Measurements from ENCODE around the gene SCAI.
"Not testable (repeated sequence)": the region's sequence is repeated elsewhere in the genome, so short reads cannot be mapped to it uniquely, and the experiment has no call there.

Gene SCAI

DNA sequence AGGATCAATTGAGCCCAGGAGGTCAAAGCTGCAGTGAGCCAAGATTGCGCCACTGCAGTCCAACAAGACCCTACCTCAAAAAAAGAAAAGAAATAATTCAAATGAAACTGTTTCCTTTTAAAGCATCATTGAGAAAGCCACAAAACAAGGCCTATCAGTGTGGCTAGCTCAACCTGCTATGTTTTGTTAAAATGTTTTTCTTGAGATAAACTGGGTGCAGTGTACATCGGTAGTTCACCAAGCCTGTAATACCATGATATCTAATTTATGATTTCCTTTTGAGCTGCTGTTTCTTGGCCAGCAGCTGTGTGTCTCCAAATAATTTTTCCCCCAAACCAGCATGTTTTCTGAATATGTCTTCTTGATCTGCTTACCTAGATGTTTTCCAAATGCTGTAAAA, 105.2 kb downstream of the SCAI start:
- no peak for DNase-seq (ENCODE audit: low read depth in 2 of 3, low spot score in 2 of 3)

DNA sequence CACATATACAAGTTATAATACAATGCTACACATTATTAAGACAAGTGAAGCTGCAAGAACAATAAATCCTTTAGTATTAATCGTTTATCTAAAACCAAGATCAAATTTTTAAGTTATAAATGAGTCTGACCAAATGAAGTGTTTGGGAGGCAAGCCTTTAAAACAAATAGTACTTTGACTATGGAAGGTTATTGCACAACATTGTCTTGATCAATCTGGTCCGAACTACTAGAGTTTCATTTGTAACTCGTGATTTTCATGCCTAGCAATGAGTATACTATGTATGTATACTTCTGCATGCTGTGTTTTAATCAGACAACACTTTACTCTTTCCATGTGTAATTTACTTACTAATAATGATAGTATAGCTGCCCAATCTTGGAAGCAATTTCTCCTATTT, 115.3 kb downstream of the SCAI start:
- DNase-seq (ENCODE audit: low read depth in 2 of 3, low spot score in 2 of 3), result no peak

DNA sequence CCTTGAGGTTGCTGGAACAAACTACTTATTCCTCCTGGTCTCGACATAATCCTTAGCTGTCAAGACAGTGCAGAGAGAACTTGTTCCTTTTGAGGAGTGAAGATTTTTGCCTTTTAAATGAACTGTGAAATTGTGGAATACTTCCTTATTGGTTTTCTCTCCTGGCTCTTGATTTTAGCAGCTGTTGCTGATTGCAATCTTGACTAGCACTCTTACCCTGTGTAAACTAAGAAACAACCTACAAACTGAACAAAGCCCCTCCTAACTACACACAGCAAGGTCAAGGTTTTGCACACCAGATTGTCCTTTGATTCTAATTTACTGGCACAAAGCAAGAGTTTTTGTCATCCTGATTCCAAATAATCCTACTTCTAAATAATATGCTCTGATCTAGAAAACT, 118.4 kb downstream of the SCAI start:
- DNase-seq (ENCODE audit: low read depth in 2 of 3, low spot score in 2 of 3), result no peak

DNA sequence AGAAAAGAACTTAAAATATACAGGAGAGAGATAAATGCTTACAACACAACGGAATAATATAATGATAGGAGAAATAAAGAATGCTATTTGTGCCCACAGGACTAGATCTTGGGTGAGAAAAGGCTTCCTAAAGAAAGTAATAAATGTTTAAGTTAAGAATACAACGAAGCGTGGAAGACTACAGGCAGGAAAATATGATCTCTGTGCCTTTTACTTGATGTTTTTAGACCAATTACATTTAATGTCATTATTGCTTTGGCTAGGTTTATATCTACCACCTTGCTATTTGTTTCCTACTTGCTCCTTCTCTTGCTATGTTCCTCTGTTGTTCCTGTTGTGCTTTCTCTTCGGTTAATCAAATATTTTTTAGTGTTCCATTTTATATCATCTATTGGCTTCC, 122.3 kb downstream of the SCAI start:
- no peak for DNase-seq (ENCODE audit: low read depth in 2 of 3, low spot score in 2 of 3)

DNA sequence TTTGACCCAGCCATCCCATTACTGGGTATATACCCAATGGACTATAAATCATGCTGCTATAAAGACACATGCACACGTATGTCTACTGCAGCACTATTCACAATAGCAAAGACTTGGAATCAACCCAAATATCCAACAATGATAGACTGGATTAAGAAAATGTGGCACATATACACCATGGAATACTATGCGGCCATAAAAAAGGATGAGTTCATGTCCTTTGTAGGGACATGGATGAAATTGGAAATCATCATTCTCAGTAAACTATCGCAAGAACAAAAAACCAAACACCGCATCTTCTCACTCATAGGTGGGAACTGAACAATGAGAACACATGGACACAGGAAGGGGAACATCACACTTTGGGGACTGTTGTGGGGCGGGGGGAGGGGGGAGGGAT, 127.7 kb downstream of the SCAI start:
- not testable (repeated sequence) for DNase-seq (ENCODE audit: low read depth in 2 of 3, low spot score in 2 of 3)

DNA sequence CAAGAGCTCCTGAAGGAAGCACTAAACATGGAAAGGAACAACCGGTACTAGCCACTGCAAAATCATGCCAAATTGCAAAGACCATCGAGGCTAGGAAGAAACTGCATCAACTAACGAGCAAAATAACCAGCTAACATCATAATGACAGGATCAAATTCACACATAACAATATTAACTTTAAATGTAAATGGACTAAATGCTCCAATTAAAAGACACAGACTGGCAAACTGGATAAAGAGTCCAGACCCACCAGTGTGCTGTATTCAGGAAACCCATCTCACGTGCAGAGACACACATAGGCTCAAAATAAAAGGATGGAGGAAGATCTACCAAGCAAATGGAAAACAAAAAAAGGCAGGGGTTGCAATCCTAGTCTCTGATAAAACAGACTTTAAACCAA, 131.3 kb downstream of the SCAI start:
- not testable (repeated sequence) for DNase-seq (ENCODE audit: low read depth in 2 of 3, low spot score in 2 of 3)

DNA sequence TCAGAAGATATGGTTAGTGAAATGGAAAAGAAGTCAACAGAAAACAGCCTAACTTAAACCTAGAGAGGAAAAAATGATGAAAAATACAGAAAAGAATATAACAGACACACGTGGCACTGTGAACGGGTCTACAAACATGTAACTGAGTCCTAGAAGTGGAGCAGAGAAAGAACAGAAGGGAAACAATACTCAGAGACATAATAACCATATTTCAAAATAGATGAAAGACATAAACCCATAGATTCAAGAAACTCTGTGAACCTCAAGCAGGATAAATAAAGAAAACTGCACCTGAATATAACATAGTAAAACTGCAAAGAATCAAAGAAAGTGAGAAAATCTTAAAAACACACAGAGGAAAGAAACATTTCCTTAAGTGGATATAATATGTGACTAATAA, 134.7 kb downstream of the SCAI start:
- no peak for DNase-seq (ENCODE audit: low read depth in 2 of 3, low spot score in 2 of 3)

DNA sequence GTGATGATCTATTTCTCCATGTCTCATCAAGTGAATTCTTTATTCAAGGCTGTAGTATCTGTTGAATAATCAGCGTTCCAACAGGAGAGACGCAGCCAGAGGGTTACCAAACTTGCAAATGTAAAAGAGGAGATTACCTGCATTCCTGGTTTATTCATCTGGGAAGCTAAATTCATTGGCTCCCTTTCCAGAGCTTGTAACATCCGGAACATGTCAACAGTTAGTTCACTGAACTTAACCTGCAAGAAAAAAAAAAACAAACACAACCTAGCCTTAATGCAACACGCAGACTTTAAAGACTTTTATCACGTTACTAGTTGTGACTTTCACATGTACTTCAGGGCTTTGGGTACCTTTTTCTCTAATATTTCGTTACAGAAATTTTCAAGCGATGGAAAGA, 140.0 kb downstream of the SCAI start:
- no peak for DNase-seq (ENCODE audit: low read depth in 2 of 3, low spot score in 2 of 3)

DNA sequence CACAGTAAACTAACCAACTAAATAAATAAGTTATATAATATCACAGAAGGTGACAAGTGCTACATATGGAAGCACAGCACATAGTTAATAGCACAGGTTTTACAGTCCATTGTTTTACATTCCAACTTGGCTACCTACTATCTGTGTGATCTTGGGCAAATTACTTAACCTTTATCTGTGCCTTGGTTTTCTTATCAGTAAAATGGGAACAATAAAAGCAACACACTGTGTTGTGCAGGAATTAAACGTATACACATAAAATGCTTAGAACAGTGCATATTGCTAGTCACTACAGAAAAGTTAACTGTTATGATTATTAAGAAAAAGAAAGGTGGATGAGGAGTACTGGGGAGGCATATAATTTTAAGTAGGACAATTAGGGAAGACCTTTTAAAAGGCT, 159.6 kb downstream of the SCAI start:
- DNase-seq (ENCODE audit: low read depth in 2 of 3, low spot score in 2 of 3), result no peak

DNA sequence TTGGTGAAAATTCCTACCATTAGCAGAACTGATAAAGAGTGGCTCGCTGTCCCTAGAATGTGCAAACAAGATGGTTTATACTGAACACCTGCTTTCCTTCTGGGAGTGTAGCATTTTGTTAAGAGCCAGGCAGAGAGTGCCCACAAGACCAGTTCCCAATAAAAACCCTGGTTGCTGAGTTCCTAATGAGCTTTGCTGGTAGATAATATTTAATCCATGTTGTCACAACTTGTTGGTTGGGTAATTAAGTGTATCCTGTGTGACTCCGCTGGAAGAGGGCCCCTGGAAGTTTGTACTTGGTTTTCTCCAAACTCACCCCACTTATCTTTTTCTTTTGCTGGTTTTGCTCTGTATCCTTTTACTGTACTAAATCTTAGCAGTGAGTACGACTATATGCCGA, 162.9 kb downstream of the SCAI start:
- no peak for DNase-seq (ENCODE audit: low read depth in 2 of 3, low spot score in 2 of 3)

DNA sequence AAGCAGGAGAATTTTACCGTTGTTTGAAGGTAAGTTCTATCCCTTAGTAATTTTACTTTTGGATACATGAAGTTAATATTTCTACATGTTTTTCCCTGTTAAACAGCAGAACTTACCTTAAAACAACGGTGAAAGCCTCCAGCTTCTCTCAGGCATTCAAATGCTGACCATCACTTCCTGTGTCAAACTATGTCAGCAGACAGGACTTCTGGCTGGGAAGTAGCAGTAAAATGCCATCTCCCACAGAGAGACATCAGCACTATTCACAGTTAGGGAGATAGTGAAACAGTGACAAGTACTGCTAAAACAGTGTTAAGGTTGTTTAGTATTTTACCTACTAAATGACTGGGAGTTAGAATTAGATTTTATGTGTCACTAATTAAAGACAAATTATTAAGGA, 168.2 kb downstream of the SCAI start:
- no peak for DNase-seq (ENCODE audit: low read depth in 2 of 3, low spot score in 2 of 3)

DNA sequence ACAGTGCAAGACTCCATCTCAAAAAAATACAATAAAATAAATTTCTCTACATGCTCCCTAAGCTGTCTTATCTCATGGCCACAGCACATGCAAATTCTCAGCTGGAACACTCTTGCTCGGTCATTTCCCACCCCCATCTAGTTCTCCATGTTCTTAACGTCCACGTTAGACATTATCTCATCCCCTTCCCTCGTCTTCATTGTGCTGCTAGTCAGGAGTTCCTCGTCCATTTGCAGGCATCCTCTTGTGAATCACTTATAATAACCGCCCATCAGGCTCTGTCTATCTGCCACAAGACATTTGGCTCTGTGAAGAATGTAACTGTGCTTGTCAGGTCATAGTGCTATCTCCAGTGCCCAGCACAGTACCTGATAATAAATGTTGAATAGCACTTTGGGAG, 169.5 kb downstream of the SCAI start:
- no peak for DNase-seq (ENCODE audit: low read depth in 2 of 3, low spot score in 2 of 3)

DNA sequence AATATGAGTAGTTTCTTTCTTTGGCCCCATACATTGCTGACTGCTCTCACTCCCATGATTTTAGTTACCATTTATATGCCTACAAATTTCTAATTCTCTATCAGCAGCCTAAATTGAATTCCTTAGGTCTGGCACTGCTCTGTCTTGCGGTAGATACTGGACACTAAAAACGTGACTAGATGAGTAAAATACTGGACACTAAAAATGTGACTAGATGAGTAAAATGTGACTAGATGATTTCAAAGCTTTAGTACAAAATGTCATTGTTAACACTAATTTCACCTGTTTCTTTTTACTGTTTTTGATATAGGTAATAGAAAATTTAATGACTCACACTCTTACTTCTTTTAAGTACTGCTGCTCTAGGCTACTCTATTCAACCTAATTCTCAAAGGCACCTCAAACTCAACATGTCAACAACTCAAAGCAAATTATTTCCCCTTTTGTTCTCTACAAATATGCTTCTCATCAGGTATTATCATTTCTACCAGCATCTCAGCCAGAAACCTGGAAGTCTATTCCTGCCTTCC, 171.0 kb downstream of the SCAI start:
- no peak for DNase-seq (ENCODE audit: low read depth in 2 of 3, low spot score in 2 of 3)

DNA sequence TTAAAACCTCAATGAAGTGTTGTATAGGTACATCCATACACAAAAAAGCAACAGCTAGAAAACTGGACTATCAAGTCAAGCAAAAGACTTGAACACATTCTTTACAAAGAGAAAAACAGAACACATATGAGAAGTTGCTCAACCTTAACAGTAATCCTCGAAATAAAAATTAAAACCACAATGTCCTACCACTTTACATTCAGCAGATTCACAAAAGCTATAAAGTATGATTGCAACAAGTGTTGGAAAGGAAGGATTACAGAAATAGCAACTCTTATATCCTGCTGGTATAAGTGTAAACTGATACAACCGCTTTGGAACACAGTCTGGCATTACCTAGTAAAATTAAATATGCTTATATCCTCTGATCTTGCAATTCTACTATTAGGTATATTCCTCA, 173.9 kb downstream of the SCAI start:
- no peak for DNase-seq (ENCODE audit: low read depth in 2 of 3, low spot score in 2 of 3)

DNA sequence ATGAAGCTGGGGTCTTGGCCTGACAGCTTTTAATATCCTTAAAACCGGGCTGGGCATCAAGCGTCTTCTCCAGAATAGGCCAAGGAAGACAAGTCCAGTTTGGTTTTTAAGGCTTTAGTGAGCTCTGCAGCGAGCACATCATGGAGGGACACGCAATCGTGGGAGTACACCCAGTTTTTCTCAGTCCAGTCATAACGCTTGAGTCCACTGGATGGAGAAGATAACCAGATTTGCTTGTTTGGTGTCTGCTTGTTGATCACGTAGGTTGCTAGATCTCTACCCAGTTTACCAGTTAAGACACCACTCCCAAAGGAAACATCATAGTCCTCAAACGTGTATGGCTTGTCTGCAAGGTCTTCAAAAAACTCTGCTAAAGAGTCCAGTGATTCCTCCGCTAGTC, 175.1 kb downstream of the SCAI start:
- DNase-seq (ENCODE audit: low read depth in 2 of 3, low spot score in 2 of 3), result no peak

DNA sequence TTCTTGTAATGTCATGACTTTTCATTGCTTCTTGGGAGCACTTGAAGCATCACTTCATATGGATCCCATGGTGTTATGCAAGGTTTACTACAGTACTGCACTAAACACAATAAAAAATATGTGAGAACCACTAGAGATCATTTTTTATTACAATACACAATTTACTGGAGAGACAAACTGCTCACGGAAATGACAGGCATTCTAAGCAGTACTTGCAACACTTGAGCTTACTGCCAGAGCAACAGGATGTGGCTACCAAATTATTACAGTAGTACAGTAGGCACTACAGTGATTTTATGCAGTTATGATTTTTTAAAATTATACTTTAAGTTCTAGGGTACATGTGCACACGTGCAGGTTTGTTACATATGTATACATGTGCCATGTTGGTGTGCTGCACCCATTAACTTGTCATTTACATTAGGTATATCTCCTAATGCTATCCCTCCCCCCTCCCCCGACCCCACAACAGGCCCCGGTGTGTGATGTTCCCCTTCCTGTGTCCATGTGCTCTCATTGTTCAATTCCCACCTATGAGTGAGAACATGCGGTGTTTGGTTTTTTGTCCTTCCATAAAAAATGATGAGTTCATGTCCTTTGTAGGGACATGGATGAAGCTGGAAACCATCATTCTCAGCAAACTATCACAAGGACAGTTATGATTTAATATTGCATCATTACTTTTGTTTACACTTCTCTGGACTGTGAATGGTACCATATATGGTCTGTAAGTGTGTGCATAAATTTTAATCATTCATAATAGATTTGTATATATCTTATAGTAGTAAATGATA, 177.4 kb downstream of the SCAI start:
- DNase-seq (ENCODE audit: low read depth in 2 of 3, low spot score in 2 of 3), result not testable (repeated sequence)

DNA sequence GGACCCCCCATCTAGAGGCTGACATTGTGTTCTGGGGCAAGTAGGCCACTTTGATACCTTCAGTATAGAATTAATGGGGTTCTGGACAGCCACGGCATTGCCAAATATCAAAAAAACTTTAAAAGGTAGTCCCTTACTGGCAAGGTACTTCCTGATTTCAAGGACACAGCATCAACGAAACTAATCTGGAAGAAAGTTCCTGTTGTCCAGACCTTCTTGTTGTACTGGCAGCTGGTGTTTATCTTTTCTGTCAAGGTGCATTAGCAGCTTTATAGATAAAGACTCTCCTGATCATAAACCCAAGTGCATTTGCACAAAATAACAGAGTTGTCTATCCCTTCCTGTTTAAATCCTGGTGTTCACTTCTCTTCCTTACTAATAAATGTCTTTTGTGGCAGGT, 178.7 kb downstream of the SCAI start:
- no peak for DNase-seq (ENCODE audit: low read depth in 2 of 3, low spot score in 2 of 3)

DNA sequence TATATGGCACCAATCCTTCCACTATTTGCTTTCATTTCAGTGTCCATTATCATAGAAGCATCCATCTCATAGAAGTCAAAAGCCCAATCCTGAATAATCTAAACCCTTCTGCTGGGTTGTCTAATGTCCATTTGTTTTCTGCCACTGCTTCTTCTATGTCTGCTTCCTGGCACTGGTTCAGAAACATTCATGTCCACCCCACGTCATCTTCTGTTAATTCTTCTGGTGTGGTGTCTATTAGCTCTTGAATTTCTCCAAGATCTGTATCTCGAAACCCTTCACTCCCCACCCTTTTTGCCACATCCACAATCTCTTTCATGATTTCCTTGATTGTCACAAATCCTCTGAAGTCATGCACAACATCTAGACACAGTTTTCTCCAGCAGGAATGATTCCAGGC, 179.3 kb downstream of the SCAI start:
- no peak for DNase-seq (ENCODE audit: low read depth in 2 of 3, low spot score in 2 of 3)

DNA sequence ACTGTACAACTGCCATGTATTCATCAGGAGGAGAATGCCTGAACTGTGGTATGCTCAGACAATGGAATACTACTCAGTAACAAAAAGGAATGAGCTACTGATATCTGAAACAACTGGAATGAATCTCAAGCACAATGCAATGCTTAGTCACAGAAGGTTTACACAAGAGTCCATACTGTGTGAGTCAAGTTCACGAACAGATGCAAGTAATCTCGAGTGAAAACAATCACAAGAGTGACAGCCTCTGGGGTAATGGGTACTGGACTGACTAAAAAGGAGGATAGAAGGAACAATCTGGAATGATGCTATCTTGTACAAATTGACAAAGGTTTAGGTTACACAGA, 182.9 kb downstream of the SCAI start:
- DNase-seq (ENCODE audit: low read depth in 2 of 3, low spot score in 2 of 3), result no peak

DNA sequence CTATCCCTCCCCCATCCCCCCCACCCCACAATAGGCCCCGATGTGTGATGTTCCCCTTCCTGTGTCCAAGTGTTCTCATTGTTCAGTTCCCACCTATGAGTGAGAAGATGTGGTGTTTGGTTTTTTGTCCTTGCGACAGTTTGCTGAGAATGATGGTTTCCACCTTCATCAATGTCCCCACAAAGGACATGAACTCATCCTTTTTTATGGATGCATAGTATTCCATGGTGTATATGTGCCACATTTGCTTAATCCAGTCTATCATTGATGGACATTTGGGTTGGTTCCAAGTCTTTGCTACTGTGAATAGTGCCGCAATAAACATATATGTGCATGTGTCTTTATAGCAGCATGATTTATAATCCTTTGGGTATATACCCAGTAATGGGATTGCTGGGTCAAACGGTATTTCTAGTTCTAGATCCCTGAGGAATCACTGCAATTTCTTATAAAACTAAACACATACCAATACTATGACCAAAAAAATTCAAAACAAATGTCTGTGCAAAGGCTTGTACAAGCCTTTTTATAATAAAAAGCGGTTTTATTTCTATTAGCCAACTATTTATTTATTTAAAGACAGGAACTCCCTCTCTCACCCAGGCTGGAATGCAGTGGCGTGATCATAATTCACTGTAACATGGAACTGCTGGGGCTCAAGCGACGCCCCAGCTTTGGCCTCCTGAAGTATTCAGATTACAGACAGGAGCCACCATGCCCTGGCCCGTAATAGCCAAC, 183.5 kb downstream of the SCAI start:
- not testable (repeated sequence) for DNase-seq (ENCODE audit: low read depth in 2 of 3, low spot score in 2 of 3)

DNA sequence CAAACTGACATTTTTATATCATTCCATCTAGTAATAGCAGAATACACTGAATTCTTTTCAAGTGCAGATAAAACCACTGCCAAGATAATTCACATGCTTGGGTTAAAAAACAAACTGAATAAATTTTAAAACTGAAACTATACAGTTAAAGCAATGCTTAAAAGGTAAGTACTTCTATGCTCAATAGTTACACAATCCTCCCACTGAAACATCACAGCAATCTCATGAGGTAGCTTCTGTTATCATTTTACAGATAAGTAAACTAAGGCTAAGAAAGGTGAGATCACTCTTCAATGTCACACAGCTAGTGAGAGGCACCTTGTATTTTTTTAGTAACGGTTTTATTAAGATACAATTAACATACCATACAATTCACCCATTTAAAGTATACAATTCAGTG, 189.1 kb downstream of the SCAI start:
- no peak for DNase-seq (ENCODE audit: low read depth in 2 of 3, low spot score in 2 of 3)

DNA sequence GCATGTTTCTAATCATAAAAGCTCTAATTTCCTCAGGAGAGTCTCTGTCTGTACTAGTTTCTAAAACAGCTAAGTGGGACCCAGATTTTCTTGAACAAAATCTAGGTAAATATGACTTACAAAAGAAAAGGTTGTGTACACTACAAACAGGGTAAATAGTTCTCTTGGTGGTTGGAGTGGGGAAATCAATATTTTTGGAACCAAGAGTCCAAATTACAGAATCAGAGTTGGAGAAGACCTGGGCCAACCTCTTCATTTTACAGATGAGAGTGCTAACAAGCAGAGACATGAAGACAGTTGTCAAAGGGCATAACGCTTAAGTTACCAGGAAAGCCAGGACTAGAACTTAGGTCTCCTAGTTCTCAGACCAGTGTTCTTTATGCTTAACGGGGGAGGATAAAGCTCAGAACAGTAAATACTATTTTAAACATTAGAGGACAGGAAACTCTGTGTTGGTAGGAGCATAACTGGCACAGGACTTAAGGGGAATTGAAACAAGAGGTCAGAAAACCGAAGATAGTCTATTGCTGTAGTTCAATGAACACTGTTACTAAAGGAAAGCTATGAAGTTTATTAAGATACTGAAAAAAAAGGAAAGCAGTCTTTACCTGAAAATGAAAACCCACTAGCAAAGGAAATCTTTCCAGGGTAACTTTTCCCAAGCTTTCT, 193.1 kb downstream of the SCAI start:
- no peak for DNase-seq (ENCODE audit: low read depth in 2 of 3, low spot score in 2 of 3)
